Measurements from ENCODE around the gene SYNDIG1. TPM values are rescaled to one million over a fixed set of nuclear protein-coding genes. Genes with fewer than 3 reads are reported as not detected.

Gene SYNDIG1
- total and polyA plus RNA-seq, 9 of the 15 experiments (the other 6 are each of a cell fraction or from before 2014, with no cell fraction given): not detected

GRCh38 chr20:24662752-24663365 is 193.4 kb downstream of the SYNDIG1 start:
- no peaks in the 10 kb centered on the region for H3K36me3 ChIP-seq (ENCODE audit: control insufficient read depth, insufficient read depth, low read length)
- H3K9me3 ChIP-seq (replicated peaks; ENCODE audit: control insufficient read depth, insufficient read depth, low read depth, low read length): no peaks in the 10 kb centered on the region
- DNase-seq (ENCODE audit: extremely low read depth in 1 of 4, low spot score in 3 of 4) (no peak), ATAC-seq (no peak), FAIRE-seq (no peak)
- no peak overlapping the region for H3K9ac ChIP-seq (ENCODE audit: insufficient read depth in 1 of 2, low read depth in 2 of 2, low read length in 2 of 2)
- POLR2A ChIA-PET: interaction anchor here (0.6 kb wide), 1 partner anchor 45 kb away, joined by 4 read pairs; no protein-coding TSS in a partner anchor
- CTCF ChIA-PET (ENCODE audit: low intra/inter-chr PET ratio): no interaction called here
- H2AFZ ChIP-seq (ENCODE audit: low read depth, low read length): no peak overlapping the region
- no peaks in the 10 kb centered on the region for H3K4me1 ChIP-seq (replicated peaks in 1 of 2; ENCODE audit: control insufficient read depth in 2 of 2, insufficient read depth in 2 of 2, low read length in 2 of 2)
- intact Hi-C loops (cut with micrococcal nuclease): no loop called here
- no peaks in the 10 kb centered on the region for H3K79me2 ChIP-seq (ENCODE audit: control insufficient read depth, insufficient read depth, low read length)
- H4K20me1 ChIP-seq (replicated peaks; ENCODE audit: control insufficient read depth, insufficient read depth, low read length): no peaks in the 10 kb centered on the region
- in situ Hi-C loops (cut with MboI): no loop called here
- WGBS (ENCODE audit: insufficient coverage, low coverage, missing lambda C conversion rate): 0% methylated on average over 11 of the region's 11 CpGs
- no peak overlapping the region for H3K27ac ChIP-seq (ENCODE audit: extremely low read depth, low read depth, low read length)
- no peak overlapping the region for H3K4me2 ChIP-seq (ENCODE audit: insufficient read depth, low read length)
- no peaks in the 10 kb centered on the region for H3K9me1 ChIP-seq (ENCODE audit: control insufficient read depth, insufficient read depth, low read length)
- no TSS peak for BruUV-seq (replicated peaks)
- H3K27me3 ChIP-seq (ENCODE audit: control insufficient read depth in 2 of 2, insufficient read depth in 2 of 2, low read length in 2 of 2): peaks cover 0 to 6% of the 10 kb centered on the region in 2 experiments; a peak in 1 of 5 replicates
- H3K4me3 ChIP-seq: no peak overlapping the region
- no peak for TF ChIP-seq ETS2 (tag; IDR thresholded peaks at IDR 0.05; ENCODE audit: borderline replicate concordance, poor library complexity, severe bottlenecking)
- no peak for TF ChIP-seq KLF16 (IDR thresholded peaks at IDR 0.05)
- TF ChIP-seq E2F8 (IDR thresholded peaks at IDR 0.05; ENCODE audit: low read depth, partially characterized antibody): no peak
- TF ChIP-seq ETV5 (CRISPR knock-in tag; IDR thresholded peaks at IDR 0.05; ENCODE audit: low read depth): no peak
- TF ChIP-seq SMARCE1 (IDR thresholded peaks at IDR 0.05): no peak
- TF ChIP-seq, protein P1, sequence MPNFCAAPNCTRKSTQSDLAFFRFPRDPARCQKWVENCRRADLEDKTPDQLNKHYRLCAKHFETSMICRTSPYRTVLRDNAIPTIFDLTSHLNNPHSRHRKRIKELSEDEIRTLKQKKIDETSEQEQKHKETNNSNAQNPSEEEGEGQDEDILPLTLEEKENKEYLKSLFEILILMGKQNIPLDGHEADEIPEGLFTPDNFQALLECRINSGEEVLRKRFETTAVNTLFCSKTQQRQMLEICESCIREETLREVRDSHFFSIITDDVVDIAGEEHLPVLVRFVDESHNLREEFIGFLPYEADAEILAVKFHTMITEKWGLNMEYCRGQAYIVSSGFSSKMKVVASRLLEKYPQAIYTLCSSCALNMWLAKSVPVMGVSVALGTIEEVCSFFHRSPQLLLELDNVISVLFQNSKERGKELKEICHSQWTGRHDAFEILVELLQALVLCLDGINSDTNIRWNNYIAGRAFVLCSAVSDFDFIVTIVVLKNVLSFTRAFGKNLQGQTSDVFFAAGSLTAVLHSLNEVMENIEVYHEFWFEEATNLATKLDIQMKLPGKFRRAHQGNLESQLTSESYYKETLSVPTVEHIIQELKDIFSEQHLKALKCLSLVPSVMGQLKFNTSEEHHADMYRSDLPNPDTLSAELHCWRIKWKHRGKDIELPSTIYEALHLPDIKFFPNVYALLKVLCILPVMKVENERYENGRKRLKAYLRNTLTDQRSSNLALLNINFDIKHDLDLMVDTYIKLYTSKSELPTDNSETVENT (CRISPR knock-in tag; IDR thresholded peaks at IDR 0.05): no peak
- no peak for TF ChIP-seq ZNF280B (CRISPR knock-in tag; IDR thresholded peaks at IDR 0.05)
- TF ChIP-seq E2F1 (CRISPR knock-in tag; IDR thresholded peaks at IDR 0.05): no peak
- no peak for TF ChIP-seq RBM25 (IDR thresholded peaks at IDR 0.05; ENCODE audit: low read depth, low read length, severe bottlenecking)
- TF ChIP-seq PHF8 (IDR thresholded peaks at IDR 0.05; ENCODE audit: borderline replicate concordance, low read length): no peak
- TF ChIP-seq CC2D1A (IDR thresholded peaks at IDR 0.05): no peak
- TF ChIP-seq, protein P2, sequence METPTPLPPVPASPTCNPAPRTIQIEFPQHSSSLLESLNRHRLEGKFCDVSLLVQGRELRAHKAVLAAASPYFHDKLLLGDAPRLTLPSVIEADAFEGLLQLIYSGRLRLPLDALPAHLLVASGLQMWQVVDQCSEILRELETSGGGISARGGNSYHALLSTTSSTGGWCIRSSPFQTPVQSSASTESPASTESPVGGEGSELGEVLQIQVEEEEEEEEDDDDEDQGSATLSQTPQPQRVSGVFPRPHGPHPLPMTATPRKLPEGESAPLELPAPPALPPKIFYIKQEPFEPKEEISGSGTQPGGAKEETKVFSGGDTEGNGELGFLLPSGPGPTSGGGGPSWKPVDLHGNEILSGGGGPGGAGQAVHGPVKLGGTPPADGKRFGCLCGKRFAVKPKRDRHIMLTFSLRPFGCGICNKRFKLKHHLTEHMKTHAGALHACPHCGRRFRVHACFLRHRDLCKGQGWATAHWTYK (CRISPR knock-in tag; IDR thresholded peaks at IDR 0.05): no peak
